ENCODE data around the gene MACF1.

Gene MACF1

DNA sequence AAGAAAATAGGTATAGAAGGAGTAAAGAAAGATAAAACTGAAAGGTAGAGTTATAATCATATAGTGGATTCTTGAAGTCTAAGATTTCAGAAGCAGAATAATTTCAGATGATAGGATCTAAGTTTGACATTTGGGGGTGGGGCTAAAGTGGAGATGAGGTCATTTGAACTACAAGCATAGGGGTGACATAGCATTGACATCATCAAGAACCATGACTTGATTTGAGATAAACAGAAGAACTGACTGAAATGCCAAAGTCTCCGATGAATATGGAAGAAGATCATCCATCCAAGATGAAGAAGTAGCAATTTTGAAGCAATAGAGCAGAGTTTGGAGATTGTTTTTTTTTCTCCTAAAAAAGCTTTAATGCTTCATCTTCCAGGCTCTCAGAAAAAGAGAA is 122.3 kb downstream of the MACF1 start:
- no peak for DNase-seq
- Histone ChIP-seq H3K36me3 (peaks cover 77% of the 10 kb centered on the region), H3K9me3 (ENCODE audit: severe bottlenecking) (no peaks in the 10 kb centered on the region), H3K4me3 (ENCODE audit: low read depth, low read length) (no peak overlapping the region), H3K27ac (no peak overlapping the region), H3K27me3 (ENCODE audit: insufficient read depth, low read depth, severe bottlenecking) (no peaks in the 10 kb centered on the region)
- TF ChIP-seq, protein P1, sequence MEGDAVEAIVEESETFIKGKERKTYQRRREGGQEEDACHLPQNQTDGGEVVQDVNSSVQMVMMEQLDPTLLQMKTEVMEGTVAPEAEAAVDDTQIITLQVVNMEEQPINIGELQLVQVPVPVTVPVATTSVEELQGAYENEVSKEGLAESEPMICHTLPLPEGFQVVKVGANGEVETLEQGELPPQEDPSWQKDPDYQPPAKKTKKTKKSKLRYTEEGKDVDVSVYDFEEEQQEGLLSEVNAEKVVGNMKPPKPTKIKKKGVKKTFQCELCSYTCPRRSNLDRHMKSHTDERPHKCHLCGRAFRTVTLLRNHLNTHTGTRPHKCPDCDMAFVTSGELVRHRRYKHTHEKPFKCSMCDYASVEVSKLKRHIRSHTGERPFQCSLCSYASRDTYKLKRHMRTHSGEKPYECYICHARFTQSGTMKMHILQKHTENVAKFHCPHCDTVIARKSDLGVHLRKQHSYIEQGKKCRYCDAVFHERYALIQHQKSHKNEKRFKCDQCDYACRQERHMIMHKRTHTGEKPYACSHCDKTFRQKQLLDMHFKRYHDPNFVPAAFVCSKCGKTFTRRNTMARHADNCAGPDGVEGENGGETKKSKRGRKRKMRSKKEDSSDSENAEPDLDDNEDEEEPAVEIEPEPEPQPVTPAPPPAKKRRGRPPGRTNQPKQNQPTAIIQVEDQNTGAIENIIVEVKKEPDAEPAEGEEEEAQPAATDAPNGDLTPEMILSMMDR (IDR thresholded peaks at IDR 0.05; ENCODE audit: low read depth, low read length), result no peak

DNA sequence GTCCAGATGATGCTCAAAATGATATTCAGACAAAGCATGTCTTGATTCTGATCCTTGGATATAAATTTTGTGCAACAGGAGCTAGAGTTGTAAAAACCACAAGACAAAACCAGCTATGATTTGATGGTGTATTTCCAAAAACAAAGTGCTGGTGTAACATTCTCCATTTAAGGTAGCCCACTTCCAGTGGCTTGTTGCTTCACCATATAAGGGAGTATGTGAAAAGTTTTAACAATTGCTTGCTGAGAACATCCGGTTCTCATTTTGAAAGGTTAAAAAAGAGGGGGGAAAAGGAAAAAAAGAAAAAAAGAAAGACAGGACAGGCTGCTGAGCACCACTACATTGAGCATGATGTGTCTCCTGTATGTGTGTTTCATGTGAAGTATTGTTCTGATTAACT is 123.6 kb downstream of the MACF1 start:
- no peaks in the 10 kb centered on the region for H3K27me3 ChIP-seq (ENCODE audit: insufficient read depth, low read depth, severe bottlenecking)
- H3K36me3 ChIP-seq, result peaks cover 84% of the 10 kb centered on the region
- H3K9me3 ChIP-seq (ENCODE audit: severe bottlenecking), result no peaks in the 10 kb centered on the region
- H3K27ac ChIP-seq, result no peak overlapping the region
- H3K4me3 ChIP-seq (ENCODE audit: low read depth, low read length), result no peak overlapping the region
- TF ChIP-seq, protein P1 (IDR thresholded peaks at IDR 0.05; ENCODE audit: low read depth, low read length), result no peak
- no peak for DNase-seq

DNA sequence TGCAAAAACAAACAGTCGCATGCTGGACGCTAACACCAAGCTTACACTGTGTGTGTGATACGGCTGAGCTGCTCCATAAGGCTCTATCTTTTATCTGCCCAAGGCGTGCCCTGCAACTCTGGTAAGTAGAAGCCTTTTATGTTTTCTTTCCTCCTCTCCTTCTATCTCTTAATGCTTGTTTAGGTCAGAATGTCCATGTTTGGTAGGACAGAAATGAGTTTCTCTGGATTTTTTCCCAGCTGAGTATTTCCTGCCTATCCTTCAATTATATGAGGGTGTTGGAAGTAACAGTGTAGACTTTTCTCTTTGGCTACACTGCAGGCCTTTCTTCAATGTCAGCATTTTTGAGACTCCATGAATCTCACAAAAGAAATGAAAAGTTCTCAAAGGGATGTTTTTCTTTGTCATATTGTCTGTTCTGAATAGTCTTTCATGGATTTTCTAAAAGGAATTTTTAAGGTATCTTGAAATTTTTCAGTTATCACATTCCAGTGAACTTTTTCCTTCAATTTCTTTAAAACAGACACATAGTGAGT is 124.2 kb downstream of the MACF1 start:
- Histone ChIP-seq H3K27ac (no peak overlapping the region), H3K9me3 (ENCODE audit: severe bottlenecking) (no peaks in the 10 kb centered on the region), H3K27me3 (ENCODE audit: insufficient read depth, low read depth, severe bottlenecking) (no peaks in the 10 kb centered on the region), H3K4me3 (ENCODE audit: low read depth, low read length) (no peak overlapping the region), H3K36me3 (peaks cover 86% of the 10 kb centered on the region)
- TF ChIP-seq, protein P1 (IDR thresholded peaks at IDR 0.05; ENCODE audit: low read depth, low read length), result no peak
- DNase-seq, result no peak

DNA sequence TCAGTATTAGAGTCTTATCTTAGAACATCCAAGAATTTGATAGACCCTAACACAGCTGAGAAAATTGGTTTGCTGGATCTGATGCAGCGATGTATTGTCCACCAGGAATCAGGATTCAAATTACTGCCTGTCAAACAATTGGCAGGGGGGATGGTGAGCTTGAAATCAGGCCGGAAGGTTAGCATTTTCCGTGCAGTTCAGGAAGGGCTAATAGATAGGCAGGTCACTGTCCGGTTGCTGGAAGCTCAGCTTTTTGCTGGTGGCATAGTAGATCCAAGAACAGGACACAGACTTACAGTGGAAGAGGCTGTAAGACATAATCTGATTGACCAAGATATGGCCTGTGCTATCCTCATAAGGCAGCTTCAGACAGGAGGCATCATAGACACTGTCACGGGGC is 127.2 kb downstream of the MACF1 start:
- no peak overlapping the region for H3K4me3 ChIP-seq (ENCODE audit: low read depth, low read length)
- TF ChIP-seq, protein P1 (IDR thresholded peaks at IDR 0.05; ENCODE audit: low read depth, low read length), result no peak
- peaks cover 64% of the 10 kb centered on the region for H3K36me3 ChIP-seq
- no peak overlapping the region for H3K27ac ChIP-seq
- no peak for DNase-seq
- H3K9me3 ChIP-seq (ENCODE audit: severe bottlenecking), result no peaks in the 10 kb centered on the region
- H3K27me3 ChIP-seq (ENCODE audit: insufficient read depth, low read depth, severe bottlenecking), result no peaks in the 10 kb centered on the region

DNA sequence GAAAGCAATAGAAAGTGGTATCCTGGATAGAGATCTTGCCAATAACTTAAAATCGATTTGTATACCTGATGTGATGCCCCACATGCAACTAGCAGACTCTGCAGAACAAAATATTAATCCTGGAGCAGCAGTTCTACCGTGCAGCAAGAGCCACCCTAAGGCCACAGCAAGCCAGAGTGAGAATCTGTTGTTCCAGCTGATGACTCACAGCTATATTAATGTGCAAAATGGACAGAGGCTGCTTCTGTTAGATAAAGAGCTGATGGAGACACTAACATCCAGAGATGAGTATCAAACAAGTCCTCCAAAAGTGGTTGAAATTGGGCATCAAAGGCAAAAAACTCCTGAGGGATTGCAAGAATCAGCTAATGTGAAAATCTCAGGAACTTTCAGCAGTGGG is 127.8 kb downstream of the MACF1 start:
- no peak for DNase-seq

More for the DNA sequence above, 127.8 kb downstream of the MACF1 start:
- no peak overlapping the region for H3K27ac ChIP-seq
- H3K9me3 ChIP-seq (ENCODE audit: severe bottlenecking), result no peaks in the 10 kb centered on the region
- TF ChIP-seq, protein P1 (IDR thresholded peaks at IDR 0.05; ENCODE audit: low read depth, low read length), result no peak
- H3K4me3 ChIP-seq (ENCODE audit: low read depth, low read length), result no peak overlapping the region
- H3K27me3 ChIP-seq (ENCODE audit: insufficient read depth, low read depth, severe bottlenecking), result no peaks in the 10 kb centered on the region
- H3K36me3 ChIP-seq, result peaks cover 64% of the 10 kb centered on the region
